GM23338 (cell line): ENCODE measurements around the gene PDLIM5. TPM values are rescaled to one million over a fixed set of nuclear protein-coding genes. Genes with fewer than 3 reads are reported as not detected.

Source experiments
- ATAC-seq: fragments of 200-7000 bp; cut with Tn5 transposase; 3 replicates; pipeline ENCODE4 v1.9.1; 2020
- DNase-seq: peaks from one replicate; pipeline ENCODE4 v3.0.0-alpha.2; 2015; ENCODE audit warnings: low spot score
- H2AFZ ChIP-seq: fragments of 200-600 bp; sonication (generic); 2 replicates; pipeline ENCODE4 v1.8.0; 2016; ENCODE audit warnings: antibody characterized with exemption, mild to moderate bottlenecking, moderate library complexity
- H3F3A ChIP-seq: fragments of 200-600 bp; sonication (generic); replicated peaks from 2 replicates; pipeline ENCODE4 v1.8.0; 2017; ENCODE audit warnings: antibody characterized with exemption, mixed run types, low read depth
- H3K27ac ChIP-seq: fragments of 200-600 bp; sonication (generic); 2 replicates; pipeline ENCODE4 v1.6.1; 2016; ENCODE audit warnings: low read depth
- H3K27me3 ChIP-seq: fragments of 200-600 bp; sonication (generic); 2 replicates; pipeline ENCODE4 v1.8.0; 2016; ENCODE audit warnings: mild to moderate bottlenecking, mixed run types, moderate library complexity; ENCODE audit not compliant: insufficient read depth
- H3K36me3 ChIP-seq: fragments of 200-600 bp; sonication (generic); 2 replicates; pipeline ENCODE4 v1.8.0; 2016; ENCODE audit warnings: mild to moderate bottlenecking; ENCODE audit not compliant: insufficient read depth
- H3K4me1 ChIP-seq: fragments of 200-600 bp; sonication (generic); 2 replicates; pipeline ENCODE4 v1.8.0; 2016; ENCODE audit warnings: mild to moderate bottlenecking, moderate library complexity; ENCODE audit not compliant: insufficient read depth
- H3K4me2 ChIP-seq: fragments of 200-600 bp; sonication (generic); 2 replicates; pipeline ENCODE4 v1.7.1; 2017; ENCODE audit warnings: mixed run types
- H3K4me3 ChIP-seq: fragments of 200-600 bp; sonication (generic); 2 replicates; pipeline ENCODE4 v1.6.1; 2016; ENCODE audit warnings: mixed run types
- H3K79me2 ChIP-seq: fragments of 200-600 bp; sonication (generic); replicated peaks from 2 replicates; pipeline ENCODE4 v1.8.0; 2017; ENCODE audit warnings: mild to moderate bottlenecking; ENCODE audit not compliant: insufficient read depth
- H3K9me2 ChIP-seq: fragments of 200-600 bp; sonication (generic); 2 replicates; pipeline ENCODE4 v1.8.0; 2017; ENCODE audit not compliant: insufficient read depth
- H4K20me1 ChIP-seq: fragments of 200-600 bp; sonication (generic); replicated peaks from 2 replicates; pipeline ENCODE4 v1.8.0; 2017; ENCODE audit warnings: mild to moderate bottlenecking; ENCODE audit not compliant: insufficient read depth
- H3K27ac Mint-ChIP-seq: 2 replicates; pipeline ENCODE4 v1.8.0; 2020; ENCODE audit warnings: inconsistent platforms, mild to moderate bottlenecking, moderate library complexity, mixed read lengths
- H3K27me3 Mint-ChIP-seq: 3 replicates; pipeline ENCODE4 v1.8.0; 2022; ENCODE audit warnings: low read depth, mild to moderate bottlenecking, moderate library complexity, mixed read lengths, inconsistent platforms; ENCODE audit not compliant: insufficient read depth, poor library complexity
- H3K36me3 Mint-ChIP-seq: 3 replicates; pipeline ENCODE4 v1.8.0; 2021; ENCODE audit warnings: low read depth, mild to moderate bottlenecking, inconsistent platforms, moderate library complexity, mixed read lengths
- H3K4me1 Mint-ChIP-seq: 3 replicates; pipeline ENCODE4 v1.8.0; 2020; ENCODE audit warnings: mild to moderate bottlenecking, inconsistent platforms, mixed read lengths
- H3K4me3 Mint-ChIP-seq: 3 replicates; pipeline ENCODE4 v1.8.0; 2021; ENCODE audit warnings: moderate library complexity, mild to moderate bottlenecking, inconsistent platforms, mixed read lengths
- H3K9me3 Mint-ChIP-seq: 3 replicates; pipeline ENCODE4 v1.8.0; 2020; ENCODE audit warnings: moderate library complexity, mild to moderate bottlenecking, inconsistent platforms, mixed read lengths
- EZH2phosphoT487 ChIP-seq: fragments of 200-600 bp; sonication (generic); IDR thresholded peaks from one replicate; pipeline ENCODE4 v1.8.1; 2018; ENCODE audit warnings: antibody characterized with exemption; ENCODE audit not compliant: unreplicated experiment
- NANOG ChIP-seq: IDR thresholded peaks from 2 replicates; pipeline ENCODE4 v1.6.1; 2016; ENCODE audit warnings: antibody characterized with exemption, borderline replicate concordance
- POLR2AphosphoS5 ChIP-seq: IDR thresholded peaks from 2 replicates; pipeline ENCODE4 v1.6.1; 2016; ENCODE audit warnings: antibody characterized with exemption, low read depth
- ZNF331 ChIP-seq: fragments of 250-450 bp; sonication (Bioruptor Pico); IDR thresholded peaks from 2 replicates; pipeline ENCODE4 v1.5.0; 2020; ENCODE audit warnings: low read depth, mild to moderate bottlenecking, moderate library complexity
- polyA plus RNA-seq: library from polyadenylated mRNA; unstranded; fragments of >200 nt; fragmentation: Nextera tagmentation; extraction: Ambion mirVana; gene quantifications from 2 replicates; pipeline ENCODE4 v1.2.1, GENCODE V29; 2016
- total RNA-seq: library from RNA; depleted of rRNA; stranded (reverse); fragments of >200 nt; shearing (Covaris generic); gene quantifications from 2 replicates; pipeline ENCODE4 v1.2.3, GENCODE V29; 2014
- TF ChIP-seq, protein P1 (sequence below): IDR thresholded peaks from one replicate; pipeline ENCODE4 v1.6.1; 2018; ENCODE audit warnings: antibody characterized with exemption; ENCODE audit not compliant: unreplicated experiment
- TF ChIP-seq, protein P2 (sequence below), 2 experiments: fragments of 200-600 bp in 1 of 2; sonication (generic) in 1 of 2; conservative IDR thresholded peaks; 2 replicates each; pipeline versions ENCODE4 v1.5.1 to v1.6.1; 2016 to 2017; ENCODE audit warnings: antibody characterized with exemption in 2 of 2, low read depth in 2 of 2, mild to moderate bottlenecking in 2 of 2, moderate library complexity in 1 of 2

Gene PDLIM5
- total and polyA plus RNA-seq, 2 experiments from 2014 or later, result 45.2 to 53.0 TPM

DNA sequence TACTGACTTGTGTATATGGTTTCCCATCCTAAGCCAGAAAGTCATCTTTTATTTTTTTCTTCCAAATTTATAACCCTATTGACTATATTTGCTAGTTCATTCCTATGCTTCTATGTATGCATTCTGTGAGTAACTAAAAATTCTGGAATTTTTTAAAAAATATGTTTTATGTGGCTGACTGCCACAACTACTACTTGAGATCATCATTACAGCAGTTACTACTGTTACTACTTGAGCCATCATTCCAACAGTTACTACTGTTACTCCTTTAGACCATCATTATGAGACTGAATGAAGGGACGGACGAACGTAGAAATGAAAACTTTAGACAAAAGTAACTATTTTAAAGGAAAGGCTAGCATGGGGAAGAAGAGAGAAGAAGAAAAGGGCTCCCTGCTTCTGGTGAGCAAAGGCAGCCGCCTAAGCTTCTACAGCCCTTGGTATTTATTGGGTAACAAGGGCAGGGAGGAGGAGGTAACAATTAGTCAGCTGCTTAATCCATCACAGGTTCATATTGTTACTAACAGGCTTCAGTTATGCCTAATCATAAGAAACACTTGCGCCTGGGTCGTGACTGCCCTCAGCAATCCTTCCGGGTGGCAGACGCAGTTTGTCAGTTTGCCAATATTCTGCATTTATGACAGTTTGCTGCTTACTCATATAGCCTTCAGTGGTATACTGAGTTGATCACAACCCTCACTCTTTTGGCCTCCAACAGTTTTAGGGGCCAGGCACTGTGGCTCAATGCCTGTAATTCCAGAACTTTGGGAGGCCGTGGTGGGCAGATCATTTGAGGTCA is 80.4 kb downstream of the PDLIM5 start:
- Histone ChIP-seq H3K27ac (no peak overlapping the region), H4K20me1 (no peaks in the 10 kb centered on the region), H2AFZ (no peak overlapping the region), H3K9me2 (no peaks in the 10 kb centered on the region), H3K4me1 (peaks cover 43% of the 10 kb centered on the region), H3K4me3 (no peak overlapping the region), H3K27me3 (no peaks in the 10 kb centered on the region), H3K4me2 (no peak overlapping the region), H3F3A (no peaks in the 10 kb centered on the region), H3K36me3 (no peaks in the 10 kb centered on the region), H3K79me2 (no peaks in the 10 kb centered on the region)
- no peak for ATAC-seq
- Mint-ChIP-seq H3K36me3 (no peaks in the 10 kb centered on the region; the same call in 2 of the 3 replicates), H3K4me1 (peaks cover 38% of the 10 kb centered on the region), H3K27ac (no peak overlapping the region), H3K9me3 (no peaks in the 10 kb centered on the region), H3K4me3 (no peak overlapping the region), H3K27me3 (peaks cover 3% of the 10 kb centered on the region)
- no peak for TF ChIP-seq NANOG
- TF ChIP-seq EZH2phosphoT487, result no peak
- no peak for TF ChIP-seq POLR2AphosphoS5
- TF ChIP-seq ZNF331 (CRISPR knock-in tag), result no peak
- TF ChIP-seq, protein P1, sequence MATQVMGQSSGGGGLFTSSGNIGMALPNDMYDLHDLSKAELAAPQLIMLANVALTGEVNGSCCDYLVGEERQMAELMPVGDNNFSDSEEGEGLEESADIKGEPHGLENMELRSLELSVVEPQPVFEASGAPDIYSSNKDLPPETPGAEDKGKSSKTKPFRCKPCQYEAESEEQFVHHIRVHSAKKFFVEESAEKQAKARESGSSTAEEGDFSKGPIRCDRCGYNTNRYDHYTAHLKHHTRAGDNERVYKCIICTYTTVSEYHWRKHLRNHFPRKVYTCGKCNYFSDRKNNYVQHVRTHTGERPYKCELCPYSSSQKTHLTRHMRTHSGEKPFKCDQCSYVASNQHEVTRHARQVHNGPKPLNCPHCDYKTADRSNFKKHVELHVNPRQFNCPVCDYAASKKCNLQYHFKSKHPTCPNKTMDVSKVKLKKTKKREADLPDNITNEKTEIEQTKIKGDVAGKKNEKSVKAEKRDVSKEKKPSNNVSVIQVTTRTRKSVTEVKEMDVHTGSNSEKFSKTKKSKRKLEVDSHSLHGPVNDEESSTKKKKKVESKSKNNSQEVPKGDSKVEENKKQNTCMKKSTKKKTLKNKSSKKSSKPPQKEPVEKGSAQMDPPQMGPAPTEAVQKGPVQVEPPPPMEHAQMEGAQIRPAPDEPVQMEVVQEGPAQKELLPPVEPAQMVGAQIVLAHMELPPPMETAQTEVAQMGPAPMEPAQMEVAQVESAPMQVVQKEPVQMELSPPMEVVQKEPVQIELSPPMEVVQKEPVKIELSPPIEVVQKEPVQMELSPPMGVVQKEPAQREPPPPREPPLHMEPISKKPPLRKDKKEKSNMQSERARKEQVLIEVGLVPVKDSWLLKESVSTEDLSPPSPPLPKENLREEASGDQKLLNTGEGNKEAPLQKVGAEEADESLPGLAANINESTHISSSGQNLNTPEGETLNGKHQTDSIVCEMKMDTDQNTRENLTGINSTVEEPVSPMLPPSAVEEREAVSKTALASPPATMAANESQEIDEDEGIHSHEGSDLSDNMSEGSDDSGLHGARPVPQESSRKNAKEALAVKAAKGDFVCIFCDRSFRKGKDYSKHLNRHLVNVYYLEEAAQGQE, result no peak
- TF ChIP-seq, protein P2, sequence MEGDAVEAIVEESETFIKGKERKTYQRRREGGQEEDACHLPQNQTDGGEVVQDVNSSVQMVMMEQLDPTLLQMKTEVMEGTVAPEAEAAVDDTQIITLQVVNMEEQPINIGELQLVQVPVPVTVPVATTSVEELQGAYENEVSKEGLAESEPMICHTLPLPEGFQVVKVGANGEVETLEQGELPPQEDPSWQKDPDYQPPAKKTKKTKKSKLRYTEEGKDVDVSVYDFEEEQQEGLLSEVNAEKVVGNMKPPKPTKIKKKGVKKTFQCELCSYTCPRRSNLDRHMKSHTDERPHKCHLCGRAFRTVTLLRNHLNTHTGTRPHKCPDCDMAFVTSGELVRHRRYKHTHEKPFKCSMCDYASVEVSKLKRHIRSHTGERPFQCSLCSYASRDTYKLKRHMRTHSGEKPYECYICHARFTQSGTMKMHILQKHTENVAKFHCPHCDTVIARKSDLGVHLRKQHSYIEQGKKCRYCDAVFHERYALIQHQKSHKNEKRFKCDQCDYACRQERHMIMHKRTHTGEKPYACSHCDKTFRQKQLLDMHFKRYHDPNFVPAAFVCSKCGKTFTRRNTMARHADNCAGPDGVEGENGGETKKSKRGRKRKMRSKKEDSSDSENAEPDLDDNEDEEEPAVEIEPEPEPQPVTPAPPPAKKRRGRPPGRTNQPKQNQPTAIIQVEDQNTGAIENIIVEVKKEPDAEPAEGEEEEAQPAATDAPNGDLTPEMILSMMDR (conservative IDR thresholded peaks at IDR 0.05; ENCODE audit: low read depth in 2 of 2), result no peak
- no peak for DNase-seq

DNA sequence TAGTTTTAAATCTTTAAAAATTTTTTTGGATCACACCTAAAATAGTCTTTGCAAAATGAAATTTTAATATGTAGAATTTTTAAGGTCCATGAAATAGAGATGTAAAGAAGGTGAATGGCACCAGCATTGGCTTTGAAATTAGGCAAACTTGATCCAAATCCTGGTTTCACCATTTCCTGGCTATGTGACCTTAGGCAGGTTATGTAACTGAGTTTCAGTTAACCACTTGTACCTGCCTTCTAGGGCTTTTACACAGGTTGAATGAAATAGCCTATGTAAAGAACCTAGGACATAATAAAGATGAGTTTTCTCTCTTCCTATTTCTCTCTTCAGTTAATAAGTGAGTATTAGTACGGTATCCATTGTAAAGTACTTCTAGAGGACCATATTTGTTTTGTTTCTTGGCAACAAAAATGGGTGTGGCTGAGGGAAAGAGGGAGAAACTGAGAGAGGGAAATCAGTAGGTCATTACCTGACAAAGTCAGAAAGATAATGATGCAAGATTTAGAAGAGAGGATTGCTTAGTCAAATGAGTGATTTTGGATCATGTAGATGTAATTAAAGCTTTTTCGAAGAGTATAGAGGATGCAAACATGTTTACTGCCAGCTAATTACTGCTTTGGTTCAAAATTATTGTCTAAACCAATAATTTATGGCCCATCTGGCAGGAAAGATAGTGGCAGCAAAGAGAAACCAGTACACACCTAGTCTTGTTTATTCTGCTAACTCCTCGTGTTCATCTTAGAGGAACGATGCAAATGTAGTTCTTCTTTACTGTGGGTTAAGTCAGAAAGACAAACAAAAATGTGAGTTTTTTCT is 81.9 kb downstream of the PDLIM5 start:
- Histone ChIP-seq H4K20me1 (no peaks in the 10 kb centered on the region), H3K27ac (no peak overlapping the region), H3K4me2 (peak overlapping the region; percentile 65), H3K4me1 (peaks cover 57% of the 10 kb centered on the region), H3K27me3 (no peaks in the 10 kb centered on the region), H3K36me3 (no peaks in the 10 kb centered on the region), H2AFZ (no peak overlapping the region), H3F3A (no peaks in the 10 kb centered on the region), H3K4me3 (peak overlapping the region; percentile 9), H3K9me2 (no peaks in the 10 kb centered on the region), H3K79me2 (peaks cover 10% of the 10 kb centered on the region; the same call in 1 of the 2 replicates)
- no peak for ATAC-seq
- DNase-seq, result no peak
- Mint-ChIP-seq H3K4me1 (peaks cover 48% of the 10 kb centered on the region), H3K27me3 (peaks cover 3% of the 10 kb centered on the region), H3K36me3 (no peaks in the 10 kb centered on the region), H3K9me3 (no peaks in the 10 kb centered on the region), H3K27ac (no peak overlapping the region), H3K4me3 (no peak overlapping the region; the same call in 2 of the 3 replicates)
- TF ChIP-seq, protein P2 (conservative IDR thresholded peaks at IDR 0.05; ENCODE audit: low read depth in 2 of 2), result no peak
